Brain microvascular endothelial cell (primary cell): Measurements from ENCODE around the gene RHEX.

Source experiments
- DNase-seq: peaks from one replicate; pipeline ENCODE4 v3.0.0-alpha.2; 2020
- H3K27ac ChIP-seq: fragments of 250-450 bp; sonication (Bioruptor Pico); 2 replicates; pipeline ENCODE4 v1.5.1; 2020; ENCODE audit warnings: mild to moderate bottlenecking, moderate library complexity
- H3K27me3 ChIP-seq: fragments of 250-450 bp; sonication (Bioruptor Pico); replicated peaks from 2 replicates; pipeline ENCODE4 v1.5.1; 2020; ENCODE audit warnings: mild to moderate bottlenecking
- H3K36me3 ChIP-seq: fragments of 250-450 bp; sonication (Bioruptor Pico); replicated peaks from 2 replicates; pipeline ENCODE4 v1.5.1; 2020; ENCODE audit warnings: mild to moderate bottlenecking
- H3K4me3 ChIP-seq: 2 replicates; pipeline ENCODE4 v1.5.1; 2011; ENCODE audit warnings: low read depth, mild to moderate bottlenecking, control low read depth, low read length, moderate library complexity
- in situ Hi-C: cut with HindIII; loops from 2 replicates; pipeline ENCODE4 v1.10.0; 2017; ENCODE audit warnings: low sequenced_read_pairs, low pct_ligation_motif_present
- TF ChIP-seq, protein P1 (sequence below): IDR thresholded peaks from 2 replicates; pipeline ENCODE4 v1.5.1; 2011; ENCODE audit warnings: low read depth, mild to moderate bottlenecking, moderate library complexity, low read length, control low read depth, inconsistent platforms; ENCODE audit errors: missing control alignments

RHEX gene

DNA sequence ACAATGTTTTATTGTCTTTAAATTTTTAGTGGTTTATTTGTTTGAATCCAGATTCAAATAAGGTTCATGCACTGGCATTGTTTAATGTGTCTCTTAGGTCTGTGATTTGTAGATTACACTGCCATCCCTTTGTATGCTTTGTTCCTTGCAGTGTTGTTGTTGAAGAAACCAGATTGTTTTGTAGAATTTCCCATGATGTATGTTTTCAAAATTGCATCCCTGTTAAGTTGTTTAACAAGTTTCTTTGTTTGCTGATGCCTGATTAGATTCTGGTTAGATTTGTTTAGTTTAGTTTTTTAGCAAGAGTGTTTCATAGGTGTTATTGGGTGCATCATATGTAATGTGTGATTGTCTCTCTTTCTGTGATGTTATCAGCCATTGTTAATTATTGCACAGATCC is 69.7 kb downstream of the RHEX start:
- no peak for DNase-seq
- in situ Hi-C loops = loop anchor here (25.0 kb wide), 3 partner anchors 135 to 335 kb away; partner anchors contain the start of gene RAB29
- no peaks in the 10 kb centered on the region for H3K36me3 ChIP-seq
- H3K27ac ChIP-seq = no peak overlapping the region
- H3K4me3 ChIP-seq = no peak overlapping the region
- TF ChIP-seq, protein P1, sequence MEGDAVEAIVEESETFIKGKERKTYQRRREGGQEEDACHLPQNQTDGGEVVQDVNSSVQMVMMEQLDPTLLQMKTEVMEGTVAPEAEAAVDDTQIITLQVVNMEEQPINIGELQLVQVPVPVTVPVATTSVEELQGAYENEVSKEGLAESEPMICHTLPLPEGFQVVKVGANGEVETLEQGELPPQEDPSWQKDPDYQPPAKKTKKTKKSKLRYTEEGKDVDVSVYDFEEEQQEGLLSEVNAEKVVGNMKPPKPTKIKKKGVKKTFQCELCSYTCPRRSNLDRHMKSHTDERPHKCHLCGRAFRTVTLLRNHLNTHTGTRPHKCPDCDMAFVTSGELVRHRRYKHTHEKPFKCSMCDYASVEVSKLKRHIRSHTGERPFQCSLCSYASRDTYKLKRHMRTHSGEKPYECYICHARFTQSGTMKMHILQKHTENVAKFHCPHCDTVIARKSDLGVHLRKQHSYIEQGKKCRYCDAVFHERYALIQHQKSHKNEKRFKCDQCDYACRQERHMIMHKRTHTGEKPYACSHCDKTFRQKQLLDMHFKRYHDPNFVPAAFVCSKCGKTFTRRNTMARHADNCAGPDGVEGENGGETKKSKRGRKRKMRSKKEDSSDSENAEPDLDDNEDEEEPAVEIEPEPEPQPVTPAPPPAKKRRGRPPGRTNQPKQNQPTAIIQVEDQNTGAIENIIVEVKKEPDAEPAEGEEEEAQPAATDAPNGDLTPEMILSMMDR = no peak
- H3K27me3 ChIP-seq = peaks cover 6% of the 10 kb centered on the region

DNA sequence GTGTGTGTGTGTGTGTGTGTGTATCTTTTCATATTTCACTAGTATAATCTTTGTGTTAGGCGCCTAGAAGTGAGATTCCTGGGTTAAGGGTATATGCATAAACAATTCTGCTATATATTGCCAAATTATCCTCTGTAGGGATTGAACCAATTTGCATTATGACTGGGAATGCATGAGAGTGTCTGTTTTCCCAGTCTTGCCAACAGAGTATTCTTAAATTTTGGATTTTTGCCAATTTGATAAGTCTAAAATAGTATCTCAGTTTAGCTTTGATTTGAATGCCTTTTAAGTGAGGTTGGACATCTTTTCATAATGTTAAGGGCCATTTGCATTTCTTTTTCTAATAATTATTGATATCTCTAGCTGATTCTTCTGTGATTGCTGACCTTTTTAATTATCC is 72.4 kb downstream of the RHEX start:
- Histone ChIP-seq H3K27ac (no peak overlapping the region), H3K36me3 (no peaks in the 10 kb centered on the region), H3K4me3 (no peak overlapping the region), H3K27me3 (no peaks in the 10 kb centered on the region)
- in situ Hi-C loops = no loop called here
- no peak for DNase-seq
- TF ChIP-seq, protein P1 = no peak

DNA sequence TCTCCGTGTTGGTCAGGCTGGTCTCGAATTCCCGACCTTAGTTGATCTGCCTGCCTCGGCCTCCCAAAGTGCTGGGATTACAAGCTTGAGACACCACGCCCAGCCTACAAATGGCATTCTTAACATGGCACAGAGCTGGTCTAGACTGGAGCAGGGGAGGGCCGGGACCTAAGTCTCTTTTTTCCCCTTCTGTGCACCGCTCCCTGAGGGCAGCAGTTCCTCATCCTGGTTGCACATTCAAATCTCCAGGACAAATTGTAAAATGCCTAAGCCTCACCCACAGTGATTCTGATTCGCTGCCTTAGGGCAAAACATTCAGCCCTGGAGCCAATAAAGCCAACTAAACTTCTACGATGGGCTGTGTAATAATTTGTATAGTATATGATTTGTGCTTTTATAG is 74.4 kb downstream of the RHEX start:
- Histone ChIP-seq H3K27ac (no peak overlapping the region), H3K4me3 (no peak overlapping the region), H3K36me3 (no peaks in the 10 kb centered on the region), H3K27me3 (no peaks in the 10 kb centered on the region)
- in situ Hi-C loops = no loop called here
- TF ChIP-seq, protein P1 = no peak
- DNase-seq = no peak

DNA sequence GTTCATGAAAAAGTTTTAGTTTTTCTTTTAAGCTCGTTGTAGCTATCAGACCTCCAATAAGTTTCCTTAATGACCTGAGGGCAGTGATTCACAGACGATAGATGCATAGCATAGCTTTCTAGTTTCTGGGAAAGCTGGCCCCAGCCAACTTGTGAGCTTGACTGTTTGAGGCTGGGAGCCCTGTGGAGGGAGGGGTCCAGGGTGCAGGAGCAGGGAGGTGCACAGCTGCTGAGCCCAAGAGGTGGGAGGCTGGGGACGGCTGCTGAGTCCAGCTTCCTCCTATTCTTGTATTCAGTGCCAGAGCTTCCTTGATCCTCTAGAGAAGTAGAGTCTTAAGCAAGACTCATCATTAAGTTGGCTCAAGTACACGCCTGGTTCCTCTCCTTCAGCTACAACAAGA is 75.2 kb downstream of the RHEX start:
- Histone ChIP-seq H3K4me3 (no peak overlapping the region), H3K36me3 (no peaks in the 10 kb centered on the region), H3K27ac (no peak overlapping the region), H3K27me3 (no peaks in the 10 kb centered on the region)
- TF ChIP-seq, protein P1 = no peak
- in situ Hi-C loops = no loop called here
- DNase-seq = no peak

DNA sequence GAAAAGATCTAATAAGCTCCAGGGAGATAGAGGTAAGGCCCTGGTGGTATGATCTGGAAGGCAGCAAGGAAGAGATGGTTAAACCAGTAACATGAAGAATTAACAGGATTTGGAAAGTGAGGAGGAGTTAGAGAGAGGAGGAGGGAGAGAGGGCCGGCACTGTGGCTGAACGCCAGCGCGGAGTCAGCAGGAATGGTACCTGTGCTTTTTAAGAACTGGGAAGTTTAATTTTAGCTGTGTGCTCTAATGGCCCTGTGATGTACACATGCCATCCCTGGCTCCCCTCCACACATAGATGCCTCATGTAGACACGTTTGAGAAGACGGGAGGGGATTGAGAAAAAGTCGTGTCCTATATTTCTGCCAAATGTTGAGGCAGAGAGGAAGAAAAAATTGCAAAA is 78.1 kb downstream of the RHEX start:
- H3K27me3 ChIP-seq = no peaks in the 10 kb centered on the region
- H3K4me3 ChIP-seq = no peak overlapping the region
- in situ Hi-C loops = no loop called here
- no peak for DNase-seq
- no peak overlapping the region for H3K27ac ChIP-seq
- TF ChIP-seq, protein P1 = no peak
- H3K36me3 ChIP-seq = no peaks in the 10 kb centered on the region

DNA sequence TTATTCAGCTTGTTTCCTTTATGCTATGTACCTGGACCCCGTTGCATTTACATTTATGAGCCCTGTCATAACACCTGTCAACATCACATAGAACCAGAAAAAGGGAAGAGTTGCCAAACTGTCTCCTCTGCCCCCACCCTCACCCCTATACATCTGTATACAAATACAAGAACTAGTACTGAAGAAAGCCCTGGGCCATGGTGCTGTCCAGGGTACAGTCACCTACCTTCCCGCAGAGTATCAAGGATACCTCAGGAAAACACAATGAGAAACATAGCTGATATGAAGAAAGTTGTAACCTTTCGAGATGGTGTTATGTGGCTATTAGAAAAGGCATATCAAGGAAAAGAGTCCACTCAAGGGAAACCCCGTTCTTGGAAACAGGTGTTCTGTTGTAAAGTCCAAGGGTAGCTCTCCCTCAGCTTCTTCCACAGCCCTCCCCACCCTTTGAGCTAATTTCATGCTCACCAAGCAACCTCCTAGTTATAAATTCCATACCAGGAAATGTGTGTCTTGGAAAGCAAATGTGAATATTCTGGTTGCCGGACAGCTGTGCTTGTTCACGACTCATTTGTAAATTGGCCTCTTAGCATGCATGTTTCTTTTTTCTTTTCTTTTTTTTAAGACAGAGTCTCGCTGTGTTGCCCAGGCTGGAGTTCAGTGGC is 80.9 kb downstream of the RHEX start:
- no peak for DNase-seq
- in situ Hi-C loops = no loop called here
- peaks cover 2% of the 10 kb centered on the region for H3K27me3 ChIP-seq

More for the DNA sequence above, 80.9 kb downstream of the RHEX start:
- Histone ChIP-seq H3K36me3 (no peaks in the 10 kb centered on the region), H3K4me3 (no peak overlapping the region), H3K27ac (no peak overlapping the region)
- TF ChIP-seq, protein P1 = no peak
